Rectal smooth muscle tissue (tissue), 1 donor: ENCODE results near the gene CTDSPL.

Source experiments
- H3K27ac ChIP-seq: one replicate; pipeline ENCODE4 v1.7.0; 2013; ENCODE audit warnings: low read depth, low read length, inconsistent platforms
- H3K27me3 ChIP-seq: one replicate; pipeline ENCODE4 v1.7.0; 2013; ENCODE audit warnings: low read length; ENCODE audit not compliant: control insufficient read depth, insufficient read depth
- H3K36me3 ChIP-seq: one replicate; pipeline ENCODE4 v1.7.0; 2013; ENCODE audit warnings: low read length; ENCODE audit not compliant: control insufficient read depth, insufficient read depth
- H3K4me1 ChIP-seq: one replicate; pipeline ENCODE4 v1.7.0; 2013; ENCODE audit warnings: low read length; ENCODE audit not compliant: control insufficient read depth, insufficient read depth
- H3K4me3 ChIP-seq: one replicate; pipeline ENCODE4 v1.7.0; 2013; ENCODE audit warnings: low read length
- H3K9ac ChIP-seq: one replicate; pipeline ENCODE4 v1.7.0; 2013; ENCODE audit warnings: low read length

Gene CTDSPL

DNA sequence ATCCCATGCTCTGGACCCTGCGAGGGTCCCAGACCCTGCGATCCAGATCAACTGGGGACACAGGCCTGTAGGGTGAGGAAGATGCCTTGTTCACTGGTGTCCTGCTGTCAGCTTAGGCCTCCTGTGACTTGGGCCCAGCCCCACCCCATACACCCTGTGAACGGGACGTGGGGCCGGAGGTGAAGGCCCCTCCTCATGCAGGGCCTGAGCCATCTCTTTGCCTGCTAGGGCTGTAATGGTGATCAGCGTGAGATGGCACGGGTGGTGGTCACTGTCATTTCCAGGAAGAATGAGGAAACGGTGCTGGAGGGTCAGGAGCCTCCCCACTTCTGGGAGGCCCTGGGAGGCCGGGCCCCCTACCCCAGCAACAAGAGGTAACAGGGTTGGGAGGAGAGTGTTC, 141.3 kb downstream of the CTDSPL start:
- Histone ChIP-seq H3K4me3 (no peak overlapping the region), H3K9ac (no peak overlapping the region), H3K27ac (no peak overlapping the region), H3K27me3 (no peaks in the 10 kb centered on the region), H3K36me3 (peaks cover 10% of the 10 kb centered on the region), H3K4me1 (peaks cover 9% of the 10 kb centered on the region)

DNA sequence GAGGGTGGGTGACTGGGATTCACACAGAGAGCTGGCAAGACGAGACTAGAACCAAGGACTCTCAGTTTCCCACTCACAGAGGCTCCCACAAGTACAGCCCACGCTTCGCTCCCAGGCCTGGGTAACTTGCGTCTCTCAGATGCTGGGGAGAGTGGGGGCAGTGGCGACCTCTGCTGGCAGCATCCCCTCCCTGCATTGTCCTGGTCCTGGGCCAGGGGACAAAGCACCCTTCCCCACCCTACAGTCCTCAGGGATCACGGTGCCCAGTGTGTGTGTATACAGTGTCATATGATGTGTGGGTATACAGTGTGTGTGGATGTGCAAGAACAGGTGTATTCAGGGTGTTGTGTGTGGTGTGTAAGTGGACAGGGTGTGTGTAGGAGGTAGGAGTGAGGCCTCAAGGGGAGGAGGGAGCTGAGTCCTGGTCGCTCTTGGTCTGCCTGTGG, 141.7 kb downstream of the CTDSPL start:
- Histone ChIP-seq H3K4me3 (no peak overlapping the region), H3K36me3 (peaks cover 12% of the 10 kb centered on the region), H3K27ac (no peak overlapping the region), H3K27me3 (no peaks in the 10 kb centered on the region), H3K4me1 (peaks cover 5% of the 10 kb centered on the region), H3K9ac (no peak overlapping the region)

- peaks cover 12% of the 10 kb centered on the region for H3K36me3 ChIP-seq
- no peak overlapping the region for H3K4me3 ChIP-seq
- no peak overlapping the region for H3K9ac ChIP-seq
- H3K27me3 ChIP-seq: no peaks in the 10 kb centered on the region
- peaks cover 3% of the 10 kb centered on the region for H3K4me1 ChIP-seq
- no peak overlapping the region for H3K27ac ChIP-seq
These were observed 142.2 kb downstream of the CTDSPL start for GRCh38 chr3:38003817-38004414.

DNA sequence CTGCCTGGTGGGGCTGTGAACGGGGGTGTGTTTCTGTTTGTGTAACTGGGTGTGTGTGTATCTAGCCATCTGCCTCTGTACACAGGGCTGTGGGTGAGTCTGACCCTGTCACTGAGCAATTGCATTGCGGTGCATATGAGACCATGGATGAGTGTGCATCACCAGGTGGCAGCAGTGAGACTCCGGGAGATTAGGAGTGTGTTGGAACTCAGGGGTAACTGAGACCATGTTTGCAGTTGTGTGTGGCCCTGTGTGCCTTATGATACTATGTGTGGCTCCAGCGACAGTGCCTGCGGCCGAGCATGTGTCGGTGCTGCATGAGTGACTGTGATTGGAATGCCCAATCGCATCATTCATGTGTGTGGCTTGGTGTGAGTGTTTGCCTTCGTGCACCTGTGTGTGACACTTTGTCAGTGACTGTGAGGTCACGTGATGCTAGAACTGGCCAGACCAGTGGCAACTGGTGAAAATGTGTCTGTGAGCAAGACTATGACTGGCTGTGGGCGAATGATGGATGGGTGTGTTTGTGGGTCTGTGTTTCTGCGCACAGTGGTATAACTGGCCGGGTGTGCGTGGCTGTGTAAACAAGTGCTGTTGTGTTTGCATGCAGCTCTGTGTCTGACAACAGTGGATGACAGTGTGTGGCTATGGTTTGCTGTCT, 142.9 kb downstream of the CTDSPL start:
- peaks cover 12% of the 10 kb centered on the region for H3K36me3 ChIP-seq
- H3K4me1 ChIP-seq: no peaks in the 10 kb centered on the region
- H3K4me3 ChIP-seq: no peak overlapping the region
- no peak overlapping the region for H3K27ac ChIP-seq
- H3K9ac ChIP-seq: no peak overlapping the region
- no peaks in the 10 kb centered on the region for H3K27me3 ChIP-seq

DNA sequence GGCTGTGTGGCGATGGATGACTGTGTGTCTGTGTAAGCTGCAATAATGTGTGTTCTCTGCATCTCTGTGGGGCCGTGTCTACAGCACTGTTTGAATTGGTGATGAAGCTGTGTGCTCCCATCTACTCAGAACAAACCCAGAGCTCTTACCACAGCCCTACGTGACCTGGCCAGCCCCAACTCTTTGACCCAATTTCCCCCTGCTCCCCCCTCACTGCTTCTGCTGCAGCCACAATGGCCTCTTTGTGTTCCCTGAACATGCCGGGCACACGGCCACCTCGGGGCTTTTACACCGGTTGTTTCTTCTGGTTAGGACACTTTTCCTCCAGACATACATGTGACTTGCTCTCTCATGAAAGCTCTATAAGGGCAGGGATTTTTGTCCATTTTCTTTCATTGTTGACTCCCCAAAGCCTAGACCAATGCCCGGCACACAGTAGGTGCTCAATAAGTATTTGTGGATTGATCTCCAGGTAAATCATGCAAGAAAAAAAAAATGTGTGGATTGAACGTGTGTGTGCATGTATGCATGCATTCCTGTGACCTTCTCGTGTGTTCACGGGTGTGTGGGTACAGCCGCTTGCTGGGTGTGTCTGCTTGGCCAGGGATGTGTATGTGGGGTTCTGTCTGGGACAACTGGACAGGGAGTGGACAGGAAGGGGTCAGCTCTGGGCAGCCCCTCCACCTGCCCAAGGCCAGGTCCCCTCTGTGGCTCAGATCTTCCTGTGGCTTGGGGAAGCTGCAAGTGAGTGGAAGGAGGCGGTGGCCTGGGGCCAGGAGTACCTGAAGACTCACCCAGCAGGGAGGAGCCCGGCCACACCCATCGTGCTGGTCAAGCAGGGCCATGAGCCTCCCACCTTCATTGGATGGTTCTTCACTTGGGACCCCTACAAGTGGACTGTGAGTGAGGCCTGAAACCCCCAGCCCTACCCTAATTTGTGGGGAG, 143.7 kb downstream of the CTDSPL start:
- H3K9ac ChIP-seq: no peak overlapping the region
- H3K27me3 ChIP-seq: no peaks in the 10 kb centered on the region

DNA sequence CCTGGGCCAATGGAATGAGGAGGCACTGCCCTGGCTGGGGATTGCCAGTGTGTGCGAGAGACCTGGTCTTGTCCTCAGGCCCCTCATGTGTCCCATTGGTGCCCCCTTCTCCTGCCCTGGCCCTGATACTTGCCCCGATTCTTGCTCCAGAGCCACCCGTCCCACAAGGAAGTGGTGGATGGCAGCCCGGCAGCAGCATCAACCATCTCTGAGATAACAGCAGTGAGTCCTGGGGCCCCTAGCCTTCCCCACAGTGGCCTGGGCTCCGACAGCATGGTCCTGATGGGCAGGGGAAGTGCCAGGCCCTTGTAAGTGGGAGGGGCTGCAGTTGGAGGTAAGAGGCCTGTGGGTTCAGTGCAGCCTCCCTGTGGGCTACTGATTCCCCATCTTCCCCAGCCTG, 144.4 kb downstream of the CTDSPL start:
- Histone ChIP-seq H3K4me3 (no peak overlapping the region), H3K27me3 (no peaks in the 10 kb centered on the region), H3K4me1 (no peaks in the 10 kb centered on the region), H3K27ac (no peak overlapping the region), H3K36me3 (peaks cover 10% of the 10 kb centered on the region), H3K9ac (no peak overlapping the region)

More for the DNA sequence above, 143.7 kb downstream of the CTDSPL start:
- peaks cover 10% of the 10 kb centered on the region for H3K36me3 ChIP-seq
- no peak overlapping the region for H3K4me3 ChIP-seq
- no peak overlapping the region for H3K27ac ChIP-seq
- H3K4me1 ChIP-seq: no peaks in the 10 kb centered on the region

DNA sequence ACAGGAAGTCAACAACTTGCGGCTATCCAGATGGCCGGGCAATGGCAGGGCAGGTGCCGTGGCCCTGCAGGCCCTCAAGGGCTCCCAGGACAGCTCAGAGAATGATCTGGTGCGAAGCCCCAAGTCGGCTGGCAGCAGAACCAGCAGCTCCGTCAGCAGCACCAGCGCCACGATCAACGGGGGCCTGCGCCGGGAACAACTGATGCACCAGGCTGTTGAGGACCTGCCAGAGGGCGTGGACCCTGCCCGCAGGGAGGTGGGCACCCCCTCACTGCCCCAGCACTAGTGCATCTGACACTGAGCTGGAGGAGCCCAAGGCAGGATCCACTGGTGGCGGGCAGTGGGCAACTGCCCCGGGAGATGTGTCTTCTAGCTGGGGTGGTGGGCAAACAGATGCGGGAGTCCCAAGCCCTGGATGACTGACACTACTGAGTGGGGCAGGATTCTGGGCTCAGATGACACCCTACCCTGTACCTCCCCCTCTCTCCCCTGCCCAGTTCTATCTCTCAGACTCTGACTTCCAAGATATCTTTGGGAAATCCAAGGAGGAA, 144.8 kb downstream of the CTDSPL start:
- no peak overlapping the region for H3K9ac ChIP-seq
- no peaks in the 10 kb centered on the region for H3K27me3 ChIP-seq
- H3K36me3 ChIP-seq: peaks cover 13% of the 10 kb centered on the region
- H3K27ac ChIP-seq: no peak overlapping the region
- no peak overlapping the region for H3K4me3 ChIP-seq
- H3K4me1 ChIP-seq: no peaks in the 10 kb centered on the region

DNA sequence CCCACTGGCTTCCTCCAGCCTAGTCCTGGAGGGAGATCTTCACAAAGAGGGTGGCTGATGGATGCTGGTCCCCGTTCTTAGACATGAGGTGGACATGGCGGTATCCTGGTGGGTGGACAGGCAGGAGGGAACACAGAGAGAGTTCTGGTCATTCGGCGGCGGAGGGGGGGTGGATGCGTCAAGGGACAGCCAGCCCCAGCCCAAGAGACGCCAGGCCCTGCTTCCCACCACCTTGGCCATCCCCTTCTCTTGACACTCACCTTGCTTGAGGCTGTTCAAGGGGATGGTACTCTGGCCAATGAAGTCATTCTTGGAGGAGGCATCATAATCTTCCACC, 146.0 kb downstream of the CTDSPL start:
- Histone ChIP-seq H3K27me3 (no peaks in the 10 kb centered on the region), H3K4me3 (no peak overlapping the region), H3K4me1 (no peaks in the 10 kb centered on the region), H3K36me3 (peaks cover 8% of the 10 kb centered on the region), H3K27ac (no peak overlapping the region), H3K9ac (no peak overlapping the region)

DNA sequence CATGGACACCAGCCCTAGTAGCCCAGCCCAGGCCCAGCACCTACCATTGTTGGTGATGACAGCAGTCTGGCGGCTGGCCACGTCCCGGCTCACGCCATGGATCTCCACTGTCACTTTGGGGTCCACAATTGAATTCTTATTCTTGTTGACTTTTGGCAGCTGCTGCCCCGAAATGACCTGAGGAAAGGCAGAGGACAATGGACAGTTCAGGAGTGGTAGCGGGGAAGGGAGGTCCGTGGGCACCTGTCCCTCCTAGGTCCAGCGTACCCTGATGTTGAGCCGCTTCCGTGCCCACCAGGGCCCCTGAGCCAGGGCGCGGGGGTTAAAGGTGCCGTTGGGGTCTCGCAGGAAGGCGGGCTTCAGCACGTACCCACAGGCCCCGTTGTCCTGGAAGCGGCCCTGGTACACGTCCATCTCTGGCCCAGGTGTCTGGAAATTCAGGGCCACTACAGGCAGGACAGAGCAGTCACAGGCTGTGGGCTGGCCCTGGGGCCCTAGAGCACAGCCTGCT, 146.6 kb downstream of the CTDSPL start:
- no peak overlapping the region for H3K9ac ChIP-seq
- peaks cover 8% of the 10 kb centered on the region for H3K36me3 ChIP-seq
- no peaks in the 10 kb centered on the region for H3K27me3 ChIP-seq
- H3K27ac ChIP-seq: no peak overlapping the region
- no peaks in the 10 kb centered on the region for H3K4me1 ChIP-seq
- no peak overlapping the region for H3K4me3 ChIP-seq

DNA sequence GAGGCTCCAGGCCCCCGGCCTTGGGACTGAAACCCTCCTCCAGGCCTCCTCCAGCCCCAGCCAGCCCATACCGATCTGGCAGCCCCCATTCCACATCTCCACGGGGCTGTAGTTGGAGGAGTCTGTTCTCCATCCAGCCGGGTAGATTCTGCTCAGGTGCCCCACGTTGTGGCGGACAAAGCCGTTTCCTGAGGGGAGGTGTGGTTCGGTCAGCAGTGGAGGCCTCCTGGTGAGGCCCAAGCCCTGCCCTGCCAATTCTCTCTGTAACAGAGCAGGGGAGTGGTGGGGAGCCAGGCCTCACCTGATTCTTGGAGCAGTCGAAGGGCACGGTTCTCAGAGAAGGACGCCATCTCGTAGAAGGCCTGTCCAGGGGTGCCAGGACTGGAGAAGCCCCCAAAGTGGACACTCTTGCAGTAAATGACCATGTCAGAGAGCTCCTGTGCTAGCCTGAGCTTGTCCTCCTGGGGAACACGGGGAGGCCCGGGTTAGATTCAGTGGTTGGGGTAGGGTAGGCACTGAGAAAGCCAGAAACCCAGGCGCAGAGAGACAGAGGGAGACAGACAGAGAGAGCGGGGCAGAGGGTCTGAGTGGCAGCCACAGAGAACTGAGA, 147.4 kb downstream of the CTDSPL start:
- Histone ChIP-seq H3K9ac (no peak overlapping the region), H3K27ac (no peak overlapping the region), H3K4me3 (no peak overlapping the region), H3K27me3 (no peaks in the 10 kb centered on the region), H3K4me1 (no peaks in the 10 kb centered on the region), H3K36me3 (peaks cover 8% of the 10 kb centered on the region)

DNA sequence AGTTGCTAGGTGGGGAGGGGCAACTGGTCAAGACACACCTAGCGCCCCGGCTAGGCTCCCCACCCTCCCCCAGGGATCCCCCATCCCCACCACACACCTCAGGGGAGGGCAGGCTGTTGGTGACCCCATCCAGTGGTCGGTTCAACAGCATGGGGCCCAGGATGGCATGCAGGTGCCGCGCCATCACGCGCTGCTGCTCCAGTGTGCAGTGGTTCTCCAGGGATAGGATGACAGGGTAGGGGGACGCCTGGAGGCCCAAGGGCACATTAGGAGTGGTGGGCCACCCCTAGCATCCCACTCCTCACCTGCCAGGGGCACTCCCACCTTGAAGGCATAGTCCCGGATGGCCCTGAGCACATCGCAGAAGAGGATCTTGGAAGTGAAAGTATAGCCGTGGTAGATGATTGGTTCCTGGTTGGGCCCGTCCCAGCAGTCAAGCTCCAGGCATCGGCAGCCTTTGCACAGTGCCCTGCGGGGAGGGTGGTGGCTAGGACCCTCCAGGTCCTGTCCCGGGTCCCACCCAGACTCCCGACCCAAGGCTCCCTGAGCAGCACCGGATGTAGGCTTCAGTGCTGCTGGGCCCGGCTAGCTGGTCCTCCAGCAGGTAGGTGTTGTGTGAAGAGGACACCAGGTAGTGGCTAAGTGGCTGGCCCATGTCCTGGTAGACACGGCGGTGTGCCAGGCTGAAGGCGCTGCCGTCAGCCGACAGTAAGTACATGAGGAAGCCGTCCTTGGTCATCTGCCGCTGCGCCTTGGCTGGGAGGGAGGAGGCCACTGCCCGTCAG, 148.3 kb downstream of the CTDSPL start:
- no peaks in the 10 kb centered on the region for H3K4me1 ChIP-seq
- no peak overlapping the region for H3K4me3 ChIP-seq
- H3K27me3 ChIP-seq: no peaks in the 10 kb centered on the region
- no peak overlapping the region for H3K9ac ChIP-seq
- H3K36me3 ChIP-seq: peaks cover 8% of the 10 kb centered on the region
- H3K27ac ChIP-seq: no peak overlapping the region
